Measurements from ENCODE around the gene LDLRAD2.
A peak's percentile ranks its signal among the peaks of the same experiment; 100 is the strongest.
"Not testable (repeated sequence)": the region's sequence is repeated elsewhere in the genome, so short reads cannot be mapped to it uniquely, and the experiment has no call there.

The LDLRAD2 gene

DNA sequence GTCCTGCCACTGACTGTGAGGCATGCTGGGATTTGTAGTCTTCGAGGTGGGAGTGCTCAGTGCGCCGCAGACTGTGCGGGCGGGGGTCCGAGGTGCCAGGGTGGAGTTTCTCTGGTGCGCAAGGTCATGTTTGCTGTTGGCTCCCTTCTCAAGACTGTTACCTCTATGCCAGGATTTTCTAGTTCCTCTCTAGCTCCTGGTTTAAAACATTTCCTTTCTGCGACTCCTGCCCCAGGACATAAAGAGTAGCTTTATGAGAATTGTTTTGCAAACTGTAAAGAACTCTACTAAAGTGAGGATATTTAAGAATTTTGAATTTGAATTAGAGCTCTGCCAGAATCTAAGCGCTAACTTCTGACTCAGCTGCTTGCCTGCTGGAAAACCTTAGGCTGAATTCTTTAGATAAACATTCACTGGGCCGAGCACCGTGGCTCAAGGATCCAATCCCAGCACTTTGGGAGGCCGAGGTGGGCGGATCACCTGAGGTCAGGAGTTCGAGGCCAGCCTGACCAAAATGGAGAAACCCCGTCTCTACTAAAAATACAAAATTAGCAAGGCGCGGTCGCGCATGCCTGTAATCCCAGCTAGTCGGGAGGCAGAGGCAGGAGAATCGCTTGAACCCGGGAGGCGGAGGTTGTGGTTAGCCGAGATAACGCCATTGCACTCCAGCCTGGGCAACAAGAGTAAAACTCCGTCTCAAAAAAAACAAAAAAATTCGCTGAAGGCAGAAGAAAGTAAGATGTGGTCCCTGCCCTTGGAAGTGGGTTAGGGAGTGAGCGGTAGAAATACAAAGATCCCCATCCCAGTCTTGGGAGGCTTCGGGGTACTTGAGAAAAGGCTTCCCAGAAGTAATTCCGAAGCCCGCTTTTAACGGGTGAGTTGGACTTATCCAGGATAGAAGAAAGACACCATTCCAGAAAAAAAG is 28.1 kb upstream of the LDLRAD2 start:
- DNase-seq = no peak

DNA sequence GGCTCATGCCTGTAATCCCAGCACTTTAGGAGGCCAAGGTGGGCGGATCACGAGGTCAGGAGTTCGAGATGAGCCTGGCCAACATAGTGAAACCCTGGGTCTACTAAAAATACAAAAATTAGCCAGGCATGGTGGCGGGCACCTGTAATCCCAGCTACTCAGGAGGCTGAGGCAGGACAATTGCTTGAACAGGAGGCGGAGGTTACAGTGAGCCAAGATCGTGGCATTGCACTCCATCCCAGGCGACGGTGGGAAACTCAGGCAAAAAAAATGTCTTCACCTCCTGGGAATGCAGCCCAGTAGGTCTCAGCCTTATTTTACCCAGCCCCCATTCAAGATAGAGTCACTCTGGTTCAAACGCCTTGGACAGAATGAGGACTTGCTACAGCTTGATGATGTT is 26.3 kb upstream of the LDLRAD2 start:
- DNase-seq = not testable (repeated sequence)

DNA sequence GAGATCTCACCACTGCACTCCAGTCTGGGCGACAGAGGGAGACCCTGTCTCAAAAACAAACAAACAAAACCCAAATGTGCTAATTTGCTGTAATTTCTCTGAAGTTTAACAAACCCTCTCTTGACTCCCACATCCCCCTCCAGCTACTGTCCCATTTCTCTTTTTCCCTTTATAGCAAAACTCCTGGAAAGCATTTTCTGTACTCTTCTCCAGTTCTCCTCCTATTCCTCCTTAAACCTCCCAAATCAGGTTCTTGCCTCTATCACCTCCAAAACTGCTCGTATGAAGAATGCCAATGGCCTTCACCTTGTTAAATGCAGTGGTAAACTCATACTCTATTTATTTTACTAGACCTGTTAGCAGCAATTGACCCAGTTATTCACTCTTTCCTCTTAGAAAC is 25.4 kb upstream of the LDLRAD2 start:
- DNase-seq = no peak

DNA sequence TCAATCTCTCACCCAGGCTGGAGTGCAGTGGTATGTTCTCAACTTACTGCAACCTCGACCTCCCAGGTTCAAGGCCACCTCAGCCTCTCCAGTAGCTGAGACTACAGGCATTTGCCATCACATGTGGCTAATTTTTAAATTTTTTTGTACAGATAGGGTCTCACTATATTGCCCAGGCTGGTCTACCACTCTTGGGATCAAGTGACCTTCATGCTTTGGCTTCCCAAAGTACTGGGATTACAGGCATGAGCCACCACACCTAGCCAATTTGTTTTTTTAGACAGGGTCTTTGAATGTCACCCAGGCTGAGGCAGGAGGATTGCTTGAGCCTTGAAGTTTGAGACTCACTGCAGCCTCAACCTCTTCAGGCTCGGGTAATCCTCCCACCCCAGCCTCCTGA is 19.0 kb upstream of the LDLRAD2 start:
- DNase-seq = no peak

DNA sequence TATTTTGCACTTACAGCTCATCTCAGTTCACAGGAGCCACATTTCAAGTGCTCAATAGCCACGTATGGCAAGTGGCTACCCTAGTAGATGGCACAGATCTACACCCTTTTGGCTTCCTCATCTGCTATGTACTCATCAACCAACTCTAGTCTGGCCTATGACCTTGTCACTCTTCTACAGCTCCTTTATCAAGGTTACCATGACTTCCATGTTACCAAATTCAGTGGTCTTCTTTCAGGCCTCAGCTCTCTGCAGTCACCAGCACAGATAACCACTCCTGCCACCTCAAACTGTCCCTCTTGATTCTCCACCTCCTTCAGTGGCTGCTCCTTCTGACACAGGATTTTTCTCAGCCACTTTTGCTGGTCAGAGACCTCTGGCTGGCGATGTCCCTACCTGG is 17.4 kb upstream of the LDLRAD2 start:
- DNase-seq = no peak

DNA sequence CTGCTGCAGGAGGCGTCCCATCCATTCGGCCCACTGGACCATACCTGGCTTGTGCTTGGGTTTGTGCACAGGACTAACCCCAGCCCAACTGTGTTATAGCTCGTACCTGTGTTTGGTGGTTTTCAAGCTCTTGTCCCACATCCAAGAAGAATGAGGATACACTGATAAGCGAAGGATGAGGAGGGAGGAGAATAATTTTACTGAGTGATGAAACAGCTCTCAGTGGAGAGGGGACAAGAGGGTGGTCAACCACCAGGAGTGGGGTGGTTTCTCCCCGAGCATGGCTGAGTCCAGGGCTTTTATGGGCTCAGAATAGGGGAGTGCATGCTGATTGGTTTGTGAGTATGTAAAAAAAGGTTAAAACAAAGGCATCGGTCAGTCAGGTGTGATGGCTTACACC is 17.0 kb upstream of the LDLRAD2 start:
- no peak for DNase-seq

DNA sequence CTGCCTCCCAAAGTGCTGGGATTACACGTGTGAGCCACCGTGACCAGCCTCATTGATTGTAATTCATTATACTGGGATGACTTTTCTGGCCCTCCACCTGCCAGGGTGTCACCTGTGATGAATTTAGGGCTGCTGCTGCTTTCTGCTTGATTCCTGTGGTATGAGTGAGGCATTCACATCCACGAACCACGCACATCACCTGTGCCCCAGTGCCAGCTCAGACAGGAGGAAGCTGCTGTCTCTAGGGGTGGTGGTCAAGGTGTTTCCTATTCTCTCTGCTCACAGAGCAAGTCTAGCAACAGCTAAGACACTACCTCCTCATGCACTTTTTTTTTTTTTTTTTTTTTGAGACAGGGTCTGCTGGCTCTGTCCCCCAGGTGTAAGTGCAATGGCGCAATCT is 12.3 kb upstream of the LDLRAD2 start:
- DNase-seq = no peak

DNA sequence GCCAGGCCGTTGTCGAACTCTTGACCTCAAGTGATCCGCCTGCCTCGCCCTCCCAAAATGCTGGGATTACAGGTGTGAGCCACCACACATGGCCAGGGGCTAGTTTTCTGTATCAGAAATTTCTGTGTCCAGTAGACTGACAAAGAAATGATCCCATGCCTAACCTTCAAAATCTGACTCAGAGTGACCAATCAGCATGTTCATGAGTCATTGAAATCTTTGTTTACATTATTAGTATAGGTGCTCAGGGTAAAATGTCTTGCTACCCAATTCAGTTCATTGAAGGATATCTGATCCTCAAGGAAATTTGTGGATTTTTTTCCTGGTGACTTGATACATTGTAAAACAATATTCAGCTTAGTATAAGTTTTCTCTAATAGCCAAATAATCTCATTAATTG is 11.0 kb upstream of the LDLRAD2 start:
- no peak for DNase-seq

DNA sequence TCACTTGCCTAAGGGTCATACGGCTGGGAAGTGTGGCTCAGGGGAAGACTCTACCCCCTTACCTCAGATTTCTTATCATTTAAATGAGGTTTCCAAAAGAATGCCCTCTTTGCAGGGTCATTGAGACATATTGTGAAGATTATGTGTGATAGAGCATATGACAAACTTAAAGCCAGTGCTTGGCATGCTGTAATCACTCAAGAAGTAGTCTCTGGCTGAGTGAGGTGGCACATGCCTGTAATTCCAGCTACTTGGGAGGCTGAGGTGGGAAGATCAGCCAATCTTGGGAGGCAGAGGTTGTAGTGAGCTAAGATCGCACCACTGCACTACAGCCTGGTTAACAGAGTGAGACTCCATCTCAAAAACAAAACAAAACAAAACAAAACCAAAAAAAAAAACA is 7.5 kb upstream of the LDLRAD2 start:
- DNase-seq = no peak

DNA sequence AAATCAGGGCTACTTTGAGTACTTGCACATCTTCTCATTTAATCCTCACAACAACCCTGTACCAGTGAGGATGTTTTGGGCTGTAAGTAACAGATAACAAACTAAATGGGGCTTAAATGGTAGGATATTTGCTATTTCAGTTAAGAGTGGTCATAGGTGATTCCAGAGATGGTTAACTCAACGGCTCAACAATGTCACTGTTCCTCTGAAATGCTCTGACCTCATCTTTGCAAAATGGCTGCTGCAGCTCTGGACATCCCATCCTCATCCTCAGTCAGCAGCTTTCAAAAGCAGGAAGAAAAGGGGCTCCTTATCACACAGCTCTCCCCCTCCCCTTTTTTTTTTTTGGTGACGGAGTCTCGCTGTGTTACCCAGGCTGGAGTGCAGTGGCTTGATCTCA is 1.5 kb downstream of the LDLRAD2 start:
- DNase-seq = no peak

DNA sequence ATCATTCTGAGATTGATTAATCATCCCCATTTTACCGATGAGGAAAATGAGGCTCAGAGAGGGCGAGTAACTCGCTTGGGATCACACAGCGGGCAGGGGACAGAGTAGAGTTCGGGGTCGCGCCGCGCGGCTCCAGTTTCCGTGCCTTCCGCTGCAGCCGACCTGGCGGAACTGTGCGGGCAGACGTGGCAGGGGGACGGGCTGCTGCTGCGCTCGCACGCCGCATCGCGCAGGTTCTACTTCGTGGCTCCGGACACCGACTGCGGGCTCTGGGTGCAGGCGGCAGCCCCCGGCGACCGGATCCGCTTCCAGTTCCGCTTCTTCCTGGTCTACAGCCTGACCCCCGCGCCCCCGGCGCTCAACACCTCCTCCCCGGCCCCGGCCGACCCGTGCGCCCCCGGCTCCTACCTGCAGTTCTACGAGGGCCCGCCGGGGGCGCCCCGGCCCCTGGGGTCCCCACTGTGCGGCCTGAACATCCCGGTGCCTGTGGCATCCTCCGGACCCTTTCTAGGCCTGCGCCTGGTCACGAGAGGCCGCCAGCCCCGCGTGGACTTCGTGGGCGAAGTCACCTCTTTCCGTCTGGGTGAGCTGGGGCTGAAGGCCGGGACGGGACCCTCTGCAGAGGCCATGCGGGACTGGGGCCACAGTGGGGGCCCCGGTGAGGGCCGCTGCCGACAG is 2.3 kb downstream of the LDLRAD2 start:
- peak; percentile 23 for DNase-seq

DNA sequence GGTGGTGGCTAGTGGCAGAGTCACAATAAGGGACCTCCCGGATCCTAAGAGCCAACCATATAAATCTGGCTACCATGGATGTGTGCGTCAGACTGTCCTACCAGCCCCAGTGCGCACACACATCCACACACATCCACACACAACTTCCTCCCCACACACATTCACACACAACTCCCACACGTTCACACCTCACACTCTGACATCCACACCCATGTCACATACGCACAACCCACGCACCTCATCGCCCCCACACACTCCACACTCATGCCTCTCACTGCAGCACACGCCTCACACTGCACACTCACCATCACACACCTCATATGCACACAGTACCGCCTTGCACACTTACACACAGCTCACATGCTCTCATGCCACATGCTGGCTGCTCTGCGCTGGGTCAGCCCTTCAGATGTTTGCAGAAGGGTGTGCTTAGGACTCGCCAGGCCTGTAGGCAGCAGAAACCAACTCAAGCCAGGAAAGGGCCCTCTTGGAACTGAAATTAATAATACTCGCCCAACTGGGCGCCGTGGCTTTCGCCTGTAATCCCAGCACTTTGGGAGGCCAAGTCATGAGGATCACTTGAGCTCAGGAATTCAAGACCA is 3.0 kb downstream of the LDLRAD2 start:
- no peak for DNase-seq

DNA sequence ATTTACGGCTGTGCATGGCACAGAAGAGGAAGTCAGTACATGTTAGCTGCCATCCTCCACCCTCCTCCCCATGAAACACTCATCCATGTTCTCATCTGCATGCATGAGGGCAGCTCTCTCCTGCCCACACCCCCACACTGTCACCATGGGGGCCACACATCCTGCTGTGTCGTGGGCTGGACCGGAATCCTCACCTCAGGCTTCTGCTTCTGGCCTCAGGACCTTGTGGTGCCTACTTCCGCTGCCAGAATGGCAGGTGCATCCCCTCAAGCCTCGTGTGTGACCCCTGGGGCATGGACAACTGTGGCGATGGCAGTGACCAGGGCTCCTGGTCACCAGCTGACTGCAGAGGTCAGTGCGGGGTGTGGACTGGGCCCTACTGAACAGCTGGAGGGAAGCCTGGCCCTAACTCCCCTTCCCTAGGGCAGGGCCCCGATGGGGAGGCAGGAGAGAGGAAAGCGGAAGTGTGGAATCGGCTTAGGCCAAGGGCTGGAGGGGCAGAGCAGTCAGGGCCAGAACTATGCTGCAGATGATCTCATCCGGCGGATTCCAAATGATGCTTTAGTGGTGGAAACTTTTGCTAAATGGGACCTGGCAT is 3.8 kb downstream of the LDLRAD2 start:
- DNase-seq = no peak

DNA sequence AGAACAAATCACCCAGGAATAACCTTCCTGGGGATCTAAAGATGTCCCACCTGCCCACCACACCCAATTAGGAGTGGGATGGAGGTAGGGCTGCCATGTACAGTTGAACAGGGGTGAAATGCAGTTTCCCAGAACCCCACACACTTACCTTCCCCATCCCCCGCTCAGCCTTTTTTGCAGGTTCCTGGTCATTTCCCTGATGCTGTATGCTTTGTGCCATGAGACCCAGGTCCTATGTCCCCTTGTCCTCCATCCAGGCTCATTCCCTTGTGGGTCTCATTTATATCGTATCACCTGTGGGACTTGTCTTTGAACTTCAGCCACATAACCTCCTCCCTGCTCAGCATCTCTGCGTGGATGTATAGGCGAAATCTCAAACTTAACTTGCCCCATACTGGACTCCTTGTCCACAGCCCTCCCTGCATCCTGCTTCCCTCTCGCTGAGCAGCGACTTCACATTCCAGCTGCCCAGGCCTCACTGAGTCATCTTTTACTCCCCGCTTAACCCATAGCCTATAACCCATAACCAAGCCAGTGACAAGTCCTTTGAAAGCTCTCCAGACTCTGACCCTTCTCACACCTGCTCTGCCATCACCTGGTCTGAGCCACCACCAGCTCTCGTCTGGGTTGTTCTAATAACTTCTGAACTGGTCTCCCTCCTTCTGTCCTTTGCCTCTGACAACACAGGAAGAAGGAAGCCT is 4.7 kb downstream of the LDLRAD2 start:
- no peak for DNase-seq

DNA sequence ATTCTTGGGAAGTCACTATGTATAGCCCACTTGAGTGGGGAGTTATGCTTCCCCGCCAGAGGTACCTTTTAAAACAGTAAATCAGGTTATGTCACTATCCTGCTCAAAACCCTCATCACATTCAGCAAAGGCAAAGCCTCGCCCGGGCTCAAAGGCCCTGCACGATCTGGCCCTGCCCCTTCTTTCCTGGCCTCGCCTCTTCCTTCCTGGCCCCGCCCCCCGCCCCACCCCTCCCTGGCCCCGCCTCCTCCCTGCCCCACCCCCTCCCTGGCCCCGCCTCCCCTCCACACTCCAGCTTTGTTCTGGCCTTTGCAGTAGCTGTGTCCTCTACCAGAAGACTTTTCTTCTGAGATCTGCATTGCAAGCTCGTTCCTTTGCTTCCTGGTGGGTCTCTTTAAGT is 6.6 kb downstream of the LDLRAD2 start:
- DNase-seq = peak; percentile 37

DNA sequence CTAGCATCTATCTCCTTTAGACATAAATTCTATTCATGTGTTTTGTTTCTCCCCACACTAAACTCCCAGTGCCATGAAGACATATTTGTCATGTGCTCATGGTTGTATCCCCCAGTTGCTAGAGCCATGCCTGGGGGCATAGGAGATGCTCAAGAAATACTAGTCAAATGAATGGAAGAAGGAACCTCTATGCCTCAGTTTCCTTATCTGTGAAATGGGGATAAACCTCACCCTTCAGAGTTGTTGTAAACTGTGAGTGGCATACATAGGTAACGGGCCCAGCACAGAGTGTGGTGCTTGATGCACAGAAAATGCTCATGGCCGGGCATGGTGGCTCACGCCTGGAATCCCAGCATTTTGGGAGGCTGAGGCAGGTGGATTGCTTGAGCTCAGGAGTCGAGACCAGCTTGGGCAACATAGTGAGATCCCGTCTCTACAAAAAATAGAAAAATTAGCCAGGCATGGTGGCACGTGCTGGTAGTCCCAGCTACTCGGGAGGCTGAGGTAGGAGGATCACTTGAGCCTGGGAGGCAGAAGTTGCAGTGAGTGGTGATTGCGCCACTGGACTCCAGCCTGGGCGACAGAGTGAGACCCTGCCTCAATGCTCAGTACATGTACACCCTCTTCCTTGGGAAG is 8.7 kb downstream of the LDLRAD2 start:
- no peak for DNase-seq

DNA sequence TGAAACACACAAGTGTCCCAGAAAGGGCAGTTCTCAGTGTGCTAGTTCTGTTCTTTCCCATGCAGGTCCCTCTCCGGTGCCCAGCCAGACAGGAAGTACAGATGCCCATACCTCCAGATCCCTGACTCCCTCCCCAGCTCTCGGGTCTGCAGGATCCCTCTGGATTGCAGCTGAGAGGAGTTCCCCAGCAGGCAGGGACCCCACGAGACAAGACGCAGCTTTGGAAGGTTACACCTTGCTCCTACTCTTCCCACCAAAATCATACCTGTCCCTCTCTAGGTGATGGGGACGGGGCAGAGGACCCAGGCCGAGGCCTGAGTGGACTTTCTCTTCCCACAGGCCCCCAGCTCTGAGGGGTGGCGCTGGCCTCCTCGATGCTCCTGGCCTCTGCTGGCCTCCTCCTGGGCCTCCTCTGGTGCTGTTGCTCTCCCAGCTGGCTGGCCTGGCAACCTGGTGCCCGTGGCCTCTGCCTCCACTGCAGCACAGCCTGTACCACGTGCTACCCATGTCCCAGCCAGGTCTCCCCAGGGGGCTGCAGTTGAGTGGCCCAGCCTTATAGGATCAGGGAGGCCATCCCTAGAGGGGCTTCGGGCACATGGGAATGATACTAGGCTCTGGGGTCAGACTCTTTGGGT is 9.4 kb downstream of the LDLRAD2 start:
- DNase-seq = no peak

DNA sequence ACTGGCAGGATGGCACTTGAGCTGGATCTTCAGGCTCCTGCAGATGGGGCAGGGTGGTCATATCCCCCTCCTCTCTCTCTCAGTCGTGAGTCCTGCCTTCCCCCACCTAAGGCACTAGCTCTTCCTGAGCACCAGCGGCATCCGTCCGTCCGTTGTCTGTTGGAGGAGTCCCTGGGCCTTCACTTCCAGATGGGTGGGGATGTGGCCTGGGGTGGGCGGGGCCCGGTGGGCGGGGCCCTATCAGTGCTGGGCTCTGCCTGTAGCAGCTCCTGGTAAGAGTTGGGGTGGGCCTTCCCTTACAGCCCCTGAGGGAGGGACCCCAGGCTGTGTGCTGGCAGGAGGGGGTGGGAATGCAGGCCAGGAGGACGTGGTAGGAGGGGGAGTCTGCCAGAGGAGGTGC is 10.3 kb downstream of the LDLRAD2 start:
- DNase-seq = no peak

DNA sequence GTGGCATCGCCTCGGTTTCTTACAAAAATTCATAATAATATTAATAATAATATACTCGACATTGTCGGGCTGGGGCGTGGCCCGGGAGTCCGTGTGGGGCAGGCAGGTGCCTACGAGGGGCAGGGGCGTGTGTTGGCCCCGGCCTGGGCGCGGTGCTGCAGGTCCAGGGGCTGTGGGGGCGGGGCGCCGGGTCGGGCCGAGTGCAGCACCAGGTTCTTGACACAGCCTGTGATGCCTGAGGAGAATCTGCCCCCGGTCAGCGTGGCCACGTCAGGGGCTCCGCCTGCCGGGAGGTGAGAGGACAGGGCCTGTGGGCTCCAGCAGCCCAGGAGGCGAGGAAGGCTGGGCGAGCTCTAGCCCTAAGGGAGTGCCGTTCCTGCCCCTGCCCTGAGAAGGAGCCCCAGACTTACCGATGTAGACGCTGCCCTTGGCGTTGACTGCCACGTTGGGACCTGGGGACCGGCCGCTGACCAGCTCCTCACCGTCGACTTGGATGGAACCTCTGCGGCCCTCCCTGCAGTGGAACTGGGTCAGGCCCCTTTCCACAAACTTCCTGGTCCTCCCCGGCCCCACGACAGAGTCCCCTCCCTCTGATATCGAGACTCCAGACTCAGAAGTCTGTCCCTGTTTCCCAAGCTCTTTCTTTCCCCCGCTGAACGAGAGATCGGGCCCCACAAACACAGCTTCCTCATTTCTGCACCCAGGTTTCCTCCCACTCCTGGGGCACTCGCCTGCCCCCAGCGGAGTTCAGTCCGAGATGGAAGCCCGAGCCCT is 11.3 kb downstream of the LDLRAD2 start:
- DNase-seq = no peak

DNA sequence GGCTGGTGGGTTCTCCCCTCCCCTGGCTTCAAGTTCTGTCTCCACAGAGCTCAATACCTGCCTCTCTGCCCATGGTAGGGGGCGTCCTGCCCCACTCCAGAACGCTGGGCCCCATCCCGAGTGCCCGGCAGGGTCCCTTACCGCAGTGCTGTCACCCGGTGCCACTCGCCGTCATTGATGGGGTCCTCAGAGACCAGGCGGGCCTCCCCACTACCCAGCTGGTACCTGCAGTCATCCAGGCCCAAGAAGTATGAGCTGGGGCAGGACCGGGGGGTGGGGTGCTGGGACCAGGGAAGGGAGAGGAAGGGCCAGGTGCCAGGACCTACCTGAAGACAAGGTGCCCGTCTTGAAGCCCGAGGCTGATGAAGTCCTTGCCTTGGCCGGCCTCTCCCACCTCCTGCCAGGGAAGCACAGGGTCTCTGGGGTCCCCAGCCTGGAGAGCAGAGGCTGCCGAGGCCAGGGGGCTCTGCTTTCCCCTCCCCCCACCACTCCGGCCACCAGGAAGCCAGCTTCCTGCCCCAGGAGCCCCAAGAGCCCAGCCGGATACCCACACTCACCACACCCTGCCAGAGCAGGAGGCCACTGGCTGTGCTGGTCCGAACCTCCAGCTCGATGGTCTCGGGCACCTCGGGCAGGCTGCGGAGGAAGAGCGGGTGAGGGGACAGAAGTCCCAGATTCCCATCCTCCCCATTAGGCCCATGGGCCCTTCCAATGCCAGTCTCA is 12.1 kb downstream of the LDLRAD2 start:
- DNase-seq = no peak

Data from activated CD4-positive, alpha-beta T cell treated with anti-CD3 and anti-CD28 coated beads, Interleukin-2, amount 50 U/mL, for 16 hours (primary cell).